H1 (cell line): ENCODE measurements around the gene MST1R. TPM values are rescaled to one million over a fixed set of nuclear protein-coding genes. Genes with fewer than 3 reads are reported as not detected.

Experiments used
- CTCF ChIA-PET: fragments of 300-600 bp; sonication (Branson Sonifier 250); formaldehyde crosslinking; loops from one replicate; lab custom pipeline; 2021; ENCODE audit not compliant: partially characterized antibody; lab: Charles Lee
- POLR2A ChIA-PET: fragments of 300-600 bp; sonication (Branson Sonifier 250); formaldehyde crosslinking; loops from one replicate; lab custom pipeline; 2021; ENCODE audit warnings: inconsistent platforms; ENCODE audit not compliant: partially characterized antibody; lab: Charles Lee
- DNase-seq, 2 experiments: peaks; one replicate each; pipeline versions ENCODE4 v3.0.0 to v3.0.0-alpha.2; 2010 to 2022; ENCODE audit warnings: low spot score in 2 of 2, low read depth in 1 of 2, mixed read lengths in 1 of 2
- FAIRE-seq: peaks from 2 replicates; lab custom pipeline; 2011; peaks lifted over from hg19 to GRCh38; lab: Jason Lieb, UNC
- H2AFZ ChIP-seq: 2 replicates; pipeline ENCODE4 v1.8.1; 2012; ENCODE audit warnings: low read length, inconsistent platforms
- H2AK5ac ChIP-seq: 2 replicates; pipeline ENCODE4 v1.6.1; 2013; ENCODE audit warnings: low read depth, low read length
- H2BK120ac ChIP-seq: replicated peaks from 2 replicates; pipeline ENCODE3; 2013; ENCODE audit warnings: low read depth, low read length, inconsistent platforms
- H2BK12ac ChIP-seq: 2 replicates; pipeline ENCODE4 v1.6.1; 2013; ENCODE audit warnings: low read depth, low read length
- H2BK15ac ChIP-seq: 2 replicates; pipeline ENCODE4 v1.6.1; 2013; ENCODE audit warnings: low read length
- H2BK20ac ChIP-seq: 2 replicates; pipeline ENCODE4 v1.6.1; 2013; ENCODE audit warnings: low read length
- H2BK5ac ChIP-seq: 2 replicates; pipeline ENCODE4 v1.6.1; 2013; ENCODE audit warnings: low read depth, low read length
- H3K14ac ChIP-seq: 2 replicates; pipeline ENCODE4 v1.6.1; 2013; ENCODE audit warnings: inconsistent platforms; ENCODE audit not compliant: insufficient read length
- H3K18ac ChIP-seq: 2 replicates; pipeline ENCODE4 v1.6.1; 2013; ENCODE audit warnings: low read length; ENCODE audit errors: extremely low read depth
- H3K23ac ChIP-seq: 2 replicates; pipeline ENCODE4 v1.6.1; 2013; ENCODE audit warnings: inconsistent platforms; ENCODE audit not compliant: insufficient read length
- H3K23me2 ChIP-seq: 2 replicates; pipeline ENCODE4 v1.6.1; 2013; ENCODE audit warnings: low read depth, low read length
- H3K27ac ChIP-seq: 2 replicates; pipeline ENCODE4 v1.6.1; 2011; ENCODE audit warnings: low read depth, low read length, inconsistent platforms
- H3K27me3 ChIP-seq, 4 experiments: replicated peaks in 1 of 4; 1 replicate in 1 of 4; 2 replicates in 3 of 4; pipeline versions ENCODE4 v1.6.1 to v1.8.1; 2011 to 2013; ENCODE audit warnings: low read length in 3 of 4, mild to moderate bottlenecking in 3 of 4, inconsistent platforms in 2 of 4, mixed read lengths in 2 of 4, moderate library complexity in 1 of 4; ENCODE audit not compliant: control insufficient read depth in 3 of 4, insufficient read depth in 3 of 4; ENCODE audit errors: extremely low read depth in 1 of 4
- H3K36me3 ChIP-seq, 4 experiments: 2 replicates each; pipeline versions ENCODE4 v1.6.1 to v1.8.1; 2011 to 2013; ENCODE audit warnings: mild to moderate bottlenecking in 4 of 4, low read length in 3 of 4, moderate library complexity in 2 of 4, control low read depth in 1 of 4, inconsistent platforms in 1 of 4; ENCODE audit not compliant: insufficient read depth in 4 of 4, control insufficient read depth in 2 of 4
- H3K4ac ChIP-seq: replicated peaks from 2 replicates; pipeline ENCODE3; 2013; ENCODE audit warnings: low read length, low read depth, mixed read lengths, inconsistent platforms; ENCODE audit not compliant: insufficient read length
- H3K4me1 ChIP-seq, 4 experiments: replicated peaks in 1 of 4; 1 replicate in 1 of 4; 2 replicates in 3 of 4; pipeline versions ENCODE4 v1.6.1 to v1.8.1; 2011 to 2013; ENCODE audit warnings: low read length in 3 of 4, inconsistent platforms in 2 of 4, mixed read lengths in 1 of 4; ENCODE audit not compliant: insufficient read depth in 4 of 4, control insufficient read depth in 3 of 4
- H3K4me2 ChIP-seq, 2 experiments: 2 replicates each; pipeline versions ENCODE4 v1.6.1 to v1.8.1; 2011 to 2013; ENCODE audit warnings: low read depth in 2 of 2, low read length in 2 of 2, control low read depth in 1 of 2, inconsistent platforms in 1 of 2, mild to moderate bottlenecking in 1 of 2; ENCODE audit not compliant: insufficient read depth in 1 of 2
- H3K4me3 ChIP-seq, 4 experiments: fragments of 200-600, 300-600 bp in 1 of 4; sonication (generic), shearing (Covaris generic), sonication (Bioruptor Twin) in 1 of 4; 2 replicates each; pipeline versions ENCODE4 v1.5.1 to v1.8.1; 2011 to 2016; ENCODE audit warnings: low read length in 4 of 4, low read depth in 3 of 4, control low read depth in 2 of 4, inconsistent platforms in 2 of 4, mild to moderate bottlenecking in 2 of 4, mixed read lengths in 1 of 4, moderate library complexity in 1 of 4; ENCODE audit not compliant: insufficient read depth in 2 of 4; ENCODE audit errors: extremely low read depth in 1 of 4
- H3K56ac ChIP-seq: replicated peaks from 2 replicates; pipeline ENCODE3; 2013; ENCODE audit warnings: low read depth, mild to moderate bottlenecking, mixed read lengths, low read length, inconsistent platforms; ENCODE audit not compliant: insufficient read length
- H3K79me1 ChIP-seq: 2 replicates; pipeline ENCODE4 v1.6.1; 2013; ENCODE audit warnings: low read depth, low read length, control low read depth
- H3K79me2 ChIP-seq, 2 experiments: 2 replicates each; pipeline versions ENCODE4 v1.6.1 to v1.8.1; 2012 to 2013; ENCODE audit warnings: low read length in 2 of 2, mild to moderate bottlenecking in 2 of 2, inconsistent platforms in 1 of 2; ENCODE audit not compliant: insufficient read depth in 2 of 2, control insufficient read depth in 1 of 2
- H3K9ac ChIP-seq, 4 experiments: replicated peaks in 1 of 4; 1 replicate in 1 of 4; 2 replicates in 3 of 4; pipeline versions ENCODE4 v1.6.1 to v1.8.1; 2011 to 2013; ENCODE audit warnings: low read depth in 3 of 4, low read length in 3 of 4, control low read depth in 2 of 4, mild to moderate bottlenecking in 2 of 4, moderate library complexity in 2 of 4, inconsistent platforms in 1 of 4; ENCODE audit errors: extremely low read depth in 1 of 4
- H3K9me3 ChIP-seq, 2 experiments: 2 replicates each; pipeline versions ENCODE4 v1.6.1 to v1.8.1; 2012 to 2013; ENCODE audit warnings: mild to moderate bottlenecking in 2 of 2, moderate library complexity in 2 of 2, control low read depth in 1 of 2, inconsistent platforms in 1 of 2, low read depth in 1 of 2, low read length in 1 of 2, mixed read lengths in 1 of 2; ENCODE audit not compliant: insufficient read depth in 2 of 2
- H4K20me1 ChIP-seq, 2 experiments: replicated peaks in 1 of 2; 2 replicates each; pipeline versions ENCODE3 to v1.8.1; 2011 to 2013; ENCODE audit warnings: inconsistent platforms in 2 of 2, low read length in 2 of 2, mild to moderate bottlenecking in 1 of 2; ENCODE audit not compliant: insufficient read depth in 2 of 2, control insufficient read depth in 1 of 2
- H4K5ac ChIP-seq: 2 replicates; pipeline ENCODE4 v1.6.1; 2013; ENCODE audit warnings: low read length, low read depth, mixed read lengths, inconsistent platforms; ENCODE audit not compliant: insufficient read length
- H4K8ac ChIP-seq: 2 replicates; pipeline ENCODE4 v1.8.0; 2013; ENCODE audit warnings: mild to moderate bottlenecking, moderate library complexity, low read length, inconsistent platforms; ENCODE audit not compliant: insufficient read depth; ENCODE audit errors: extremely low read depth
- H4K91ac ChIP-seq: replicated peaks from 2 replicates; pipeline ENCODE3; 2013; ENCODE audit warnings: low read length, mixed read lengths, inconsistent platforms; ENCODE audit not compliant: insufficient read length
- CBX8 ChIP-seq: fragments of 300-800, 300-1000 bp; sonication (generic); IDR thresholded peaks from 2 replicates; pipeline ENCODE4 v1.7.1; 2016; ENCODE audit warnings: low read depth, low read length, borderline replicate concordance
- EGR1 ChIP-seq: IDR thresholded peaks from 2 replicates; pipeline ENCODE4 v1.6.1; 2011; ENCODE audit warnings: low read depth, low read length, borderline replicate concordance
- NANOG ChIP-seq: IDR thresholded peaks from 2 replicates; pipeline ENCODE4 v1.6.1; 2011; ENCODE audit warnings: low read length, low read depth, mild to moderate bottlenecking, inconsistent platforms; ENCODE audit not compliant: insufficient read depth, poor library complexity, severe bottlenecking
- SIRT6 ChIP-seq: IDR thresholded peaks from one replicate; pipeline ENCODE4 v1.7.1; 2012; ENCODE audit warnings: low read length, inconsistent platforms
- polyA plus RNA-seq, 7 experiments: library from polyadenylated mRNA; depleted of rRNA in 3 of 7; stranded (reverse) in 5 of 7; unstranded in 2 of 7; fragments of >200 nt in 5 of 7; fragments of 200-250 nt in 2 of 7; gene quantifications; 1 replicate in 5 of 7; 2 replicates in 1 of 7; 4 replicates in 1 of 7; pipeline versions ENCODE4 v1.2.1 to v1.2.3, GENCODE V29; 2011 to 2013; ENCODE audit warnings: missing spikeins in 2 of 7, mixed read lengths in 2 of 7
- total RNA-seq: library from RNA; stranded (reverse); fragmentation: NEBNext Ultra II Directional; extraction: Animal tissue kit (Norgen Biotek cat#: 25700); gene quantifications from 2 replicates; pipeline ENCODE4 v1.2.1, GENCODE V29; 2021

Gene MST1R
- total and polyA plus RNA-seq, 2 of the 8 experiments (the other 6 are each of a cell fraction or from before 2014, with no cell fraction given), result 4.8 to 7.6 TPM

GRCh38 chr3:49886922-49887265 lies 16.8 kb downstream of the MST1R start:
- FAIRE-seq (no peak), DNase-seq (no peak)
- Histone ChIP-seq H4K8ac (no peak overlapping the region), H2BK15ac (no peak overlapping the region), H3K4ac (no peak overlapping the region), H3K9me3 (no peaks in the 10 kb centered on the region), H3K4me1 (peaks cover 0 to 7% (median 2%) of the 10 kb centered on the region in 4 experiments; a peak in 5 of 7 replicates), H2AK5ac (no peak overlapping the region), H3K27ac (no peak overlapping the region), H3K27me3 (no peaks in the 10 kb centered on the region), H3K23ac (no peak overlapping the region), H3K4me3 (no peak overlapping the region), H2BK120ac (no peak overlapping the region), H3K14ac (no peak overlapping the region), H2BK20ac (no peak overlapping the region), H4K91ac (no peak overlapping the region), H2BK12ac (no peak overlapping the region), H3K56ac (peak overlapping the region; percentile 25), H3K79me1 (no peaks in the 10 kb centered on the region), H3K4me2 (no peak overlapping the region), H3K36me3 (no peaks in the 10 kb centered on the region), H2BK5ac (no peak overlapping the region), H3K9ac (no peak overlapping the region), H4K5ac (no peak overlapping the region), H2AFZ (no peak overlapping the region), H3K23me2 (no peaks in the 10 kb centered on the region), H4K20me1 (no peaks in the 10 kb centered on the region), H3K79me2 (no peaks in the 10 kb centered on the region), H3K18ac (no peak overlapping the region)
- ChIA-PET CTCF (interaction anchor here (0.7 to 1.0 kb wide), 3 partner anchors 12 to 46 kb away, joined by 3 read pairs; no protein-coding TSS in a partner anchor), POLR2A (interaction anchor here (4.1 to 16.1 kb wide), 2 partner anchors 14 to 19 kb away, joined by 16 to 149 read pairs; partner anchors contain the start of gene CAMKV)
- TF ChIP-seq NANOG, result no peak
- TF ChIP-seq CBX8, result no peak
- no peak for TF ChIP-seq EGR1
- TF ChIP-seq SIRT6, result no peak
